ENCODE results near the gene CFAP47.

CFAP47 gene

GRCh38 chrX:36348509-36348908, 429.0 kb downstream of the CFAP47 start:
- no peak overlapping the region for H3K4me3 ChIP-seq (ENCODE audit: low read length)

GRCh38 chrX:36357855-36358254, 438.3 kb downstream of the CFAP47 start:
- H3K4me3 ChIP-seq (ENCODE audit: low read length), result no peak overlapping the region
- no peak for DNase-seq (ENCODE audit: low read depth)
- TF ChIP-seq CTCF (conservative IDR thresholded peaks at IDR 0.05; ENCODE audit: low read depth, low read length), result no peak

More at GRCh38 chrX:36348509-36348908, 429.0 kb downstream of the CFAP47 start:
- no peak for DNase-seq (ENCODE audit: low read depth)
- TF ChIP-seq CTCF (conservative IDR thresholded peaks at IDR 0.05; ENCODE audit: low read depth, low read length), result no peak

GRCh38 chrX:36364262-36364661, 444.7 kb downstream of the CFAP47 start:
- DNase-seq (ENCODE audit: low read depth), result no peak
- no peak for TF ChIP-seq CTCF (conservative IDR thresholded peaks at IDR 0.05; ENCODE audit: low read depth, low read length)
- no peak overlapping the region for H3K4me3 ChIP-seq (ENCODE audit: low read length)

- TF ChIP-seq CTCF (conservative IDR thresholded peaks at IDR 0.05; ENCODE audit: low read depth, low read length), result no peak
- no peak overlapping the region for H3K4me3 ChIP-seq (ENCODE audit: low read length)
- DNase-seq (ENCODE audit: low read depth), result no peak
Measured at GRCh38 chrX:36383495-36383894, 464.0 kb downstream of the CFAP47 start.

GRCh38 chrX:36388901-36389300, 469.4 kb downstream of the CFAP47 start:
- no peak for TF ChIP-seq CTCF (conservative IDR thresholded peaks at IDR 0.05; ENCODE audit: low read depth, low read length)

GRCh38 chrX:36401774-36402173, 482.2 kb downstream of the CFAP47 start:
- no peak for DNase-seq (ENCODE audit: low read depth)
- H3K4me3 ChIP-seq (ENCODE audit: low read length), result no peak overlapping the region
- no peak for TF ChIP-seq CTCF (conservative IDR thresholded peaks at IDR 0.05; ENCODE audit: low read depth, low read length)

More at GRCh38 chrX:36388901-36389300, 469.4 kb downstream of the CFAP47 start:
- peak; percentile 28 for DNase-seq (ENCODE audit: low read depth)
- no peak overlapping the region for H3K4me3 ChIP-seq (ENCODE audit: low read length)

GRCh38 chrX:36407836-36408235, 488.3 kb downstream of the CFAP47 start:
- peak; percentile 14 for DNase-seq (ENCODE audit: low read depth)
- no peak for TF ChIP-seq CTCF (conservative IDR thresholded peaks at IDR 0.05; ENCODE audit: low read depth, low read length)
- no peak overlapping the region for H3K4me3 ChIP-seq (ENCODE audit: low read length)

Data from retinal pigment epithelial cell (primary cell).